Measurements from ENCODE around the gene BCO1. TPM values are rescaled to one million over a fixed set of nuclear protein-coding genes. Genes with fewer than 3 reads are reported as not detected.

The BCO1 gene
- total RNA-seq, 2 experiments from 2014 or later, result not detected

DNA sequence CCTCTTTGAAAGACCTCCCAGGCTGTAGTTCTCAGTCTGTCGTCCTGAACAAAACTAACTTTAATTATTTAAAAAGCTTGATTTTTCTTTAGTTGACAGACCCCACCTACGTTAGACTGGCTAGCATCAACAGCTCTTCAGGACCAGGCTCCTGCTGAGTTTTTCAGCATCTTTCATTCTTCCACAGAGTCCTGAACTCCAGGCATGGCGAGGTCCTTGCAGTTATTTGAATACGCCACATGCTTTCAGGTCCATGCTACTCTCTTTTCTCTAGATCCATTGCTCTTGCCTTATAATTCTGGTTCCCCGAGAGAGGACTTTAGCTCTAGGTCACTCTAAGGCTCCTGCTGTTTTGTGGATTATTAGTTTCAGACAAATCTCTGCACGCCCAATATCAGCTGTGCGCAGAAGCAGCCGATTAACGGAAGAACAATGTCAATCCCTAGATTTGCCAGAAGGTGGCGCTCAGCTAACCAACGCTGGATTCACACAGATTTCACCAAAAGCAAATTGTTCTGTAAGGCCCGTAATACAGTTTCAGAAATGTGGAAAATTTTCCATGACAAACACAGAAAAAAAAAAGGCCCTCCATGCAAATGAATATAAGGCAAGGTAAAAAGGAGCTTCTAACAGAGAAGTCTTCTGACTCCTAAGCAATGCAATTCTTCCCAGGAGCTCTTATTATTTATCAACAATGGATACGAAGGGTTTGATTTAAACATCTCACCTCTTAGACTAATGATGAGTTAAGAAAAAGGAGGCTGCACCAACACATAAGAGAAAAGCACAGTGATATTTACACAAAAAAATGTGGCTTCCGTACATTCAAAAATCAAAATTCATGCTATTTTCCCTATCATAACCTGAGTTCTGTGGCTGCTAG is 33.5 kb upstream of the BCO1 start:
- Histone ChIP-seq H2AFZ (ENCODE audit: low read length) (no peak overlapping the region), H3K9me3 (ENCODE audit: low read length) (no peaks in the 10 kb centered on the region), H3K79me2 (ENCODE audit: insufficient read depth, low read depth, low read length) (no peaks in the 10 kb centered on the region), H3K9me2 (ENCODE audit: insufficient read depth, low read length) (no peaks in the 10 kb centered on the region), H4K20me1 (ENCODE audit: insufficient read depth, low read length) (no peaks in the 10 kb centered on the region), H3K27ac (ENCODE audit: low read depth, low read length, poor library complexity, severe bottlenecking) (no peak overlapping the region), H3K4me3 (ENCODE audit: low read depth, low read length, poor library complexity, severe bottlenecking) (no peak overlapping the region), H3K4me1 (ENCODE audit: insufficient read depth, low read length, poor library complexity, severe bottlenecking) (no peaks in the 10 kb centered on the region), H3K4me2 (ENCODE audit: low read length) (no peak overlapping the region), H3K36me3 (ENCODE audit: insufficient read depth, low read length) (no peaks in the 10 kb centered on the region)
- DNase-seq (ENCODE audit: low spot score), result peak; percentile 46
- BruUV-seq (replicated peaks), result no TSS peak
- intact Hi-C loops (cut with micrococcal nuclease; ENCODE audit: unreplicated experiment), result loop anchor here (1.0 to 5.0 kb wide), 2 partner anchors 517 to 533 kb away; no protein-coding TSS in a partner anchor
- CTCF ChIA-PET (ENCODE audit: unreplicated experiment), result interaction anchor here (1.1 kb wide), 1 partner anchor 13 kb away, joined by 3 read pairs; no protein-coding TSS in a partner anchor
- POLR2A ChIA-PET, result interaction anchor here (0.6 to 0.9 kb wide), 4 partner anchors 25 to 341 kb away, joined by 3 to 6 read pairs (median 4); no protein-coding TSS in a partner anchor
- TF ChIP-seq, protein P1, sequence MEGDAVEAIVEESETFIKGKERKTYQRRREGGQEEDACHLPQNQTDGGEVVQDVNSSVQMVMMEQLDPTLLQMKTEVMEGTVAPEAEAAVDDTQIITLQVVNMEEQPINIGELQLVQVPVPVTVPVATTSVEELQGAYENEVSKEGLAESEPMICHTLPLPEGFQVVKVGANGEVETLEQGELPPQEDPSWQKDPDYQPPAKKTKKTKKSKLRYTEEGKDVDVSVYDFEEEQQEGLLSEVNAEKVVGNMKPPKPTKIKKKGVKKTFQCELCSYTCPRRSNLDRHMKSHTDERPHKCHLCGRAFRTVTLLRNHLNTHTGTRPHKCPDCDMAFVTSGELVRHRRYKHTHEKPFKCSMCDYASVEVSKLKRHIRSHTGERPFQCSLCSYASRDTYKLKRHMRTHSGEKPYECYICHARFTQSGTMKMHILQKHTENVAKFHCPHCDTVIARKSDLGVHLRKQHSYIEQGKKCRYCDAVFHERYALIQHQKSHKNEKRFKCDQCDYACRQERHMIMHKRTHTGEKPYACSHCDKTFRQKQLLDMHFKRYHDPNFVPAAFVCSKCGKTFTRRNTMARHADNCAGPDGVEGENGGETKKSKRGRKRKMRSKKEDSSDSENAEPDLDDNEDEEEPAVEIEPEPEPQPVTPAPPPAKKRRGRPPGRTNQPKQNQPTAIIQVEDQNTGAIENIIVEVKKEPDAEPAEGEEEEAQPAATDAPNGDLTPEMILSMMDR (conservative IDR thresholded peaks at IDR 0.05; ENCODE audit: low read length), result peak; percentile 92
- TF ChIP-seq EZH2phosphoT487 (IDR thresholded peaks at IDR 0.05; ENCODE audit: borderline replicate concordance, low read depth, low read length), result no peak

DNA sequence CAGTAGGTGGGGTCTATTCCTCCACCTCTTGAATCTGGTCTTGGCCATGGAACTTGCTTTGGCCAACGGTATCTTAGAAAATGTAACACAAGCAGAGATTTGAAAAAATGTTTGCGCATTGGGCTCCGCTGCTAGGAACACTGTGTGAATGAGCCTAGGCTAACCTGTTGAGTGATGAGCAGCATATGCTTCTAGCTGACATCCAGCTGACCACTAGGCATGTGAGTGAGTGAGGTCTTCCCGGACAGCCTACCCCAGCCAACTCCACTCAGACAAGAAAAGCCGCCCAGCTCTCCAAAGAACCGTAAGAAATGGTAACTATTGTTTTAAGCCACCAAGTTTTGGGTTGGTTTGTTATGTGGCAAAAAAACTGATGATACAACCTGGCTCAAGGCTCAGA is 31.4 kb upstream of the BCO1 start:
- CTCF ChIA-PET (ENCODE audit: unreplicated experiment), result no interaction called here
- H3K36me3 ChIP-seq (ENCODE audit: insufficient read depth, low read length), result no peaks in the 10 kb centered on the region
- intact Hi-C loops (cut with micrococcal nuclease; ENCODE audit: unreplicated experiment), result loop anchor here (5.0 kb wide), 1 partner anchor 515 kb away; no protein-coding TSS in a partner anchor

More for the DNA sequence above, 31.4 kb upstream of the BCO1 start:
- H3K9me2 ChIP-seq (ENCODE audit: insufficient read depth, low read length), result no peaks in the 10 kb centered on the region
- POLR2A ChIA-PET, result no interaction called here
- no peaks in the 10 kb centered on the region for H3K4me1 ChIP-seq (ENCODE audit: insufficient read depth, low read length, poor library complexity, severe bottlenecking)
- H3K4me3 ChIP-seq (ENCODE audit: low read depth, low read length, poor library complexity, severe bottlenecking), result no peak overlapping the region
- no peak overlapping the region for H2AFZ ChIP-seq (ENCODE audit: low read length)
- no peaks in the 10 kb centered on the region for H4K20me1 ChIP-seq (ENCODE audit: insufficient read depth, low read length)
- H3K79me2 ChIP-seq (ENCODE audit: insufficient read depth, low read depth, low read length), result no peaks in the 10 kb centered on the region
- H3K9me3 ChIP-seq (ENCODE audit: low read length), result no peaks in the 10 kb centered on the region
- H3K27ac ChIP-seq (ENCODE audit: low read depth, low read length, poor library complexity, severe bottlenecking), result no peak overlapping the region
- BruUV-seq (replicated peaks), result no TSS peak
- TF ChIP-seq, protein P1 (conservative IDR thresholded peaks at IDR 0.05; ENCODE audit: low read length), result no peak
- no peak for TF ChIP-seq EZH2phosphoT487 (IDR thresholded peaks at IDR 0.05; ENCODE audit: borderline replicate concordance, low read depth, low read length)
- no peak overlapping the region for H3K4me2 ChIP-seq (ENCODE audit: low read length)
- no peak for DNase-seq (ENCODE audit: low spot score)
